Midbrain (tissue), 1 donor: Measurements from ENCODE around the gene CHD9NB.

ENCODE experiments used
- DNase-seq: peaks from one replicate; lab custom pipeline; 2025; lab: John Stamatoyannopoulos, UW

CHD9NB gene

DNA sequence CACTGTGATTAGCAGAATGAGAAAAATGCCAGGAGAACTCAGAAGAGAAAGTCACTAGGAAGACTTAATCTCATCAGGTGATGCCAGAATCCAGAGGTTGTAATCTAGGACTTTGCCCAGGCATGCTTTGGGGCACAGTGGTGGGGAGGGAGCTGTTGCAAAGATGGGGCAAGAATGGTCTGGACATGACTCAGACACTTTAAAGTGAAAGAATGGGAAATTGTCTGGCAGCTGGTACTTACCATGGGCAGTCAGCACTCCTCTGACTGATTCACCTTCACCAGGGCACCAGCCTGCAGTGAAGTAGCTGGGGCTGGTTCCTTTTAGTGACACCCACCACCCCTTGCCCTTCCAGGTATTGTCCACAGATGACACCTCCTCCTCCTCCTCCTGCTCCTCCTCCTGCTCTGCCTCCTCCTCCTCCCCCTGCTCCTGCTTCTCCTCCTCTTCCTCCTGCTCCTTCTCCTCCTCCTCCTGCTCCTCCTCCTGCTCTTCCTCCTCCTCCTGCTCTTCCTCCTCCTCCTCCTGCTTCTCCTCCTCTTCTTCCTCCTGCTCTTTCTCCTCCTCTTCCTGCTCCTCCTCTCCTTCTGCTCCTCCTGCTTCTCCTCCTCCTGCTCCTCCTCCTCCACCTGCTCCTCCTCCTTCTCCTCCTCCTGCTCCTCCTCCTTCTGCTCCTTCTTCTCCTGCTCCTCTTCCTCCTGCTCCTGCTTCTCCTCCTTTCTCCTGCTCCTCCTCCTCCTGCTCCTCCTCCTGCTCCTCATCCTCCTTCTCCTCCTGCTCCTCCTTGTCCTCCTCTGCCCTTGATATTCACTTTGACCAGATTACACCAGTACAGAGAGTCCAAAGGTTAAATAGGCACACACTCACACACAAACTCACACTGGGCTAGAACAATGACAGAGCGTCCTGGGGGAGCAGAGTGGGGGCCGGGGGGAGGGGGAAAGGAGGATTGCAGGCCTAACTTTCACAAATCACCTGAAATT is at the start of gene CHD9NB:
Gene CHD9NB, minus strand, starts transcription at position 379 of the 983 bp plus-strand sequence. CDS start 8,739 bp downstream, outside the sequence.
- no peak for DNase-seq

DNA sequence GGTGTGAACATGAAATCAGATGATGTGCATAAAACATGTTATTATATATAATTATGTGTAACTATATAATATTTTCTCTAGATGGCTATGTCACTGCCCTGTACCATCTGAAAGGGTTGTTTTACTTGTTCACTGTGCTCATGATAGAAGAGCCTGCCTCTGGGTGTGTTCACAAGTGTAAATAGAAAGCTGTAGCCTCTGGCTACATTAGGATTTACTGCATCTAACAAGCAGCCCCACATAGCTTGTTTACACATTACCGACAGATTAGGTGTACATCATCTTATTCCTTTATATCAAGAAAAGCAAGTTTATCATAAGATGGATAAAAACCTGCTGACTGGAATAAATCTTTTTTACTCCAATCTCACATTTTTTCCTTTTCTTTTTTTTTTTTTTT is 48.2 kb upstream of the CHD9NB start:
- DNase-seq, result no peak

DNA sequence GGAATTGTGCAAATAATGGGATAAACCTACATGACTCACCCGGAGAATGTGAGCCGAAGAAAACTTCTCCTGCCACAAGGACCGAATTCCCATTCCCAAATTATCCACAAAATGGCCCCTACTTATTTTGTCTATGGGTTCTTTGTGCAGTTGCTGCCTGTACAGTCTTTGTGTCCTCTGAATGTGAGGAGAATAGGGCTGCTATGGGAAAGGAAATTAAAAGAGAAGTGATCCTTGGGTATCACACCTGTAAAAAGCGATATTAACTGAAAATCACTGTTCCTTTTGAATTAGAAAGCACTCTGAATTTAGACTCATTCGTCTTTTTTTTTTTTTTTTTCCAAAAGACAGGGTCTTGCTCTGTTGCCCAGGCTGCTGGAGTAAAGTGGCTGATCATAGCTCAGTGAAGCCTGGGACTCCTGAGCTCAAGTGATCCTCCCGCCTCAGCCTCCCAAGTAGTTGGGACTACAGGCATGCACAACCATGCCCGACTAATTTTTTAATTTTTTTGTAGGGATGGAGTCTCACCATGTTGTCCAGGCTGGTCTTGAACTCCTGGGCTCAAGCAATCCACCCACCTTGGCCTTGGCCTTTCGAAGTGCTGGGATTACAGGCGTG is 47.5 kb upstream of the CHD9NB start:
- DNase-seq, result no peak

DNA sequence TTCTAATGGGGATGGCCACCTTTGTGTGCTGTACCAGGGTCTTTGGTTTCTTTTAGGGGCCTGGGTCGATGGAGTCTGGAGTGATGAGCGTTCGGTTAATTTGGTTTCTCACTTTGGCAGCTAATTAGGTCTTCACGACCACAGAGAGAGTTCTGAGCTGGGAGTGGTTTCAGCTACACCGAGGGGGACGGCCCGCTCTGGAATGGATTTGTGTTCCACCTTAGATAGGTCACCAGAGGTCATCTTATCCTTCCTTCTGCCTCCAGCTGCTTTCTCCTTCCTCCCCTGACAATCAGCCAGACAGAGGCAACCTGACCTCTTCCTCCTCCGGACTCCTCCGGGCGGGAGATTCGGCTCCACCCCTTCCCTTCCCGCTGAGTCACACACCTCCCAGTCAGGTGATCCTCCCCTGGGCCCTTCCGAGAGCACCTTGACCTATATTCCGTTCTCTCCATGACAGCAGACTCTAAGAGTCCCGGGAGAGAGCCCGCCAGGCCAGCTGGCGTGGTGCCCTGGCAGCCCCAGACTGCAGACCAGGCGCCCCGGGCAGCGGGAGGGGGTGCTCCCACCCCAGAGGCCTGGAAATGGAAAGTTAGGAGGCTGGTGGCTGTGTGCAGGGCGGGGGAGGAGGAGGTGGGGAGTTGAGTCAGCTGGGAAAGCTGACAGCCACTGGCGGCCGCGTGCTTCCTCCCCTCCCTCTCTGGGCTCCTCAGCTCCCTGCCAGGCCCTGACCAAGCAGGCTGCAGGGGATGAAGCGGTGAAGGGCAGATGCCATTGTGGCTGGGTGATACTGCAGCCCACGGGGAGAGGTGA is 46.8 kb upstream of the CHD9NB start:
- peak; percentile 86 for DNase-seq

DNA sequence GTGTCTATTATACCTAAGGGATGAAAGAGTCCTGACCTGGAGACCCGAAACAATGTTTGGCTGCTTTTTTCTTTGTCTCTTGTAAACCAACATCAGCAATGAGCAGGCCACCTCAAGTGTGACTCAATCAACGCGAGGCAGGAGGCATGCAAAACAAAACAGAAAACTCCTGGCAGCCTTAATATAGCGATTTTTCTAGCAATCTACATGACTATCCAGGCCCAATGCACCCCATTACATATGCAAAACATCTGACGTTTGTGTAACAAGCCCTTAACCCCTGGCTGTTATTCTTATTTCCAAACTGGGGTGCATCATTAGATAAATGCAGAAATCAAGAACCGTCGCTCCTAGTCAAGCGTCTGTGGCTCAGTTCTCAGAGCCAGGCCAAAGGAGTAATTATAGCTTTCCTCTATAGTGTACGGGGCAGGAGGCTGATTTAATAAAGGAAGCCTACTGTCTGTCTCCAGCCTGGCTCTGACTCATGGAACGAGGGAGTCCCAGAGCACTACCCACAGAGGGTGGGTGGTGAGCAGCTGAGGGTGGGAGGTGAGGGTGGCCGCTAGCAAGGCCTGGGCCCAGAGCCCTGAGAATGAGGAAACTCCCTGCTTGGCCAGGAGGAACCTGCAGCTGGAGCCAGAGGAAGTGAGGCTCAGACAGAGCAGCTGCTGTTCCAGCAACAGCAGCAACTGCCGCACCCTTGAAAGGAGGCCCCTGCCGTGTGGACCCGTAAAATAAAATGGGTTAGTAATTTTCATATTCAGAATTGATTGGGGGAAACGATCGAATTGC is 46.0 kb upstream of the CHD9NB start:
- DNase-seq, result peak; percentile 77

DNA sequence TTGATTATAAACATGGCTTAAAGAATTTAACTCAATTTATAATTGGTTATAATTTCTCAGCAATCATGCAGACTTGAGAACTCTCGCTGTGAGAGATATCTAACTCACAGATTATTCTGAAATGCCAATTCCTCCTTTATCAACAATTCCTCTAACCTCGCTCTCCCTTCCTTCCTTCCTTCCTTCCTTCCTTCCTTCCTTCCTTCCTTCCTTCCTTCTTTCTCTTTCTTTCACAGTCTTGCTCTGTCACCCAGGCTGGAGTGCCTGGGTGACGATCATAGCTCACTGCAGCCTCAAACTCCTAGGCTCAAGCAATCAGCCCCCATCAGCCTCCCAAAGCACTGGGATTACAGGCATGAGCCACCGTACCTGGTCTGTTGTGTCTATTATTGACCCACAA is 44.5 kb upstream of the CHD9NB start:
- DNase-seq, result no peak

DNA sequence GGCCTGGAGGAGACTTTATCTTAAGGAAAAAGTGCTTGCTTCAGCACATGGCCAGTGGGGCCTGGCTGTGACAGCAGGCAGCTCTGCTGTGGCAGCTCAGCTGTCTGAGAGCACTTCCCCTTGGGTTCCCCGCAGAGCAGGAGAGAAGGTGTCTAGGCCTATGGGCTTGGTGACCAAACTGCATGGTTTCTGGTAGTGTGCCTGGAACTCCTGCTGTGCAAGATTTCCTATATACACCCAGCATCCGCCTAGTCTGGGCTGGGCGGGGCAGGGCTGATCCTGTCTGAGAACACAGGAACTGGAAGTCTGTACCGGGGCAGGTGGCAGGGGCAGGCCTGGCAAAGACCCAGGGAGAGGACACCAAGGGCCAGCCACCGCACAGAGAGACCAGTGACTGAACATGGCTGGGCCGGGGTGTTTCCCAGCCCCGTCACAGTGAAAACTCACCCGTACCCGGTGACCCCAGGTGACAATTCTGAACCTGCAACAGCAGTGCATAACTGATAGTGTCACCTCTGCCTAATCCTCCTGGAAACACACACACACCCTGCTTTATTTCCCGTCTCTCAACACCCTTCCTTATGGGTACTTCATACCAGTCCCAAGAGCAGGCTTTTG is 41.4 kb upstream of the CHD9NB start:
- DNase-seq, result peak; percentile 23

DNA sequence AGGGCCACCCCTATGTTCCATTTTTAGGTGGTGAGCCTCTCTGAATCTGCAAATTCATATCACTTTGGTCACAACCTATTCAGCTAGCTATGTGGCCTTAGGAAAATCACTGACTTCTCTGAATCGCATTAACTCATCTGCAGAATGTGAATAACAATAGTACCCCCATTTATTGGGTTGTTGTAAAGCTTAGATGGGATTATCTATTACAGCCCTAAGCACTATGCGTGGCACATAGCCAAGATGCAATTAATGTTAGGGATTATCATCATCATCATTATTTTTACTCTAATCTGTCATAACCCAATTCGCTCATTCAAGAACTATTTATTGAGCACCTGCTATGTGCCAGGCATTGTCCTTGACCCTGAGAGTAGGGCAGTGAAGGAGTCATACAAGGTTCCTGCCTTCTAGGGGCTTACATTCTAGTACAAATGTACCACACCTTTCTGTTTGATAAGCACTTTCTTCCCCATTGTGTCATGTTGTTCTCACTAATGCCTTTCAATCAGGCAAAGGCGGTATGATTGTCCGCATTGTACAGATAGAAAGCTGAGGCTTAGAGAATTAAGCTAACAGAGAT is 40.6 kb upstream of the CHD9NB start:
- DNase-seq, result no peak

DNA sequence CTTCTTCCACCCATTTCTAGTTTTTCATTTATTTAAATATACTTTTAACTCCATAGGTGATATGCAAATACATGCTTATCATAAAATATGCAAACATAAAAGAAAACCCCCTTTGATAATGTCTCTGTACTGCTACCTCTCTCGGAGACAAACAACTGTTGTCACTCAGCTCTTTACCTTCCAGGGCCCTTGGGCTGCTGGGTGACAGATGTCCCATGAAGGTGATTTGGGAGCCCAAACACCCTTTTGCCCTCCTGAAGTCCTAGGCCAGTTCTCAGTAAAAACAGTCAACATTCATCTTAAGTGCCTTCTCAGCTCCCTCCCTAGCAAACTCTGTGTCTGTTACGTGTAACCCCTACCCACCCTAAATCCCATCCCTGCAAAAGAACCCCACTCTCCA is 39.6 kb upstream of the CHD9NB start:
- no peak for DNase-seq

DNA sequence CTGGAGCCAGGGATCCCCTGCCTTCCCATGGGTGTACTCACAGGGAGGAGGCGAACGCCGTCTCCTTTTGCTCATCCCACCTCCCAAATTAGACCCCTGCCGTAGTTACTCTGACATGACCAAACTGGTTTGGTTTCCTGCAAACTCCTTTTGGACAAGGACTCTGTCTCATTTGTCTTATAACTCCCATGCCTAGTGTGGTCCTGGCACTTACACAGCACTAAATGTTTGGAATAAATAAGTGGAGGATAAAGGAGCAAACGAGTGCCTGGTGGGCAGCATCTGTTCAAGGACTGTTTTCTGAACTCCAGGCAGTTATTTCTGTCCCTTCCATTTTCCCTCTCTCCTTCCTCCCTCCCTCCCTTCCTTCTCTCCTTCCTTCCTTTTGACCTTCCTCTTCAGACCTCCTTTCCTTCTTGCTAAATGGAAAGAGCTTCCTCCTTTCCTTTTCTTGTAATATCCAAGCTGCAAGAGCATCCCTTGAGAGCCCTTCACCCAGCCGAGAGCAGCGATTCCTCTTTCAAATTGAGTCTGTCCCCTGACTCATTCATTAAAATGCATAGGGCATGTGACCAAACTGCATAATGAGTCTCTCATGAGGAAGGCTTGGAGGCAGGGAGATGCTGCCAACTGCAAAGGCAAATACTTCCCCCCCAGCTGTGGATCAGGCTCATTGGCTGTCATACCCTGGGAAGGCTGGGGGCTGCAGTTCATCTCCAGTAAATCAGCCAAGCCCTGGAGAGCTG is 38.9 kb upstream of the CHD9NB start:
- peak; percentile 92 for DNase-seq

DNA sequence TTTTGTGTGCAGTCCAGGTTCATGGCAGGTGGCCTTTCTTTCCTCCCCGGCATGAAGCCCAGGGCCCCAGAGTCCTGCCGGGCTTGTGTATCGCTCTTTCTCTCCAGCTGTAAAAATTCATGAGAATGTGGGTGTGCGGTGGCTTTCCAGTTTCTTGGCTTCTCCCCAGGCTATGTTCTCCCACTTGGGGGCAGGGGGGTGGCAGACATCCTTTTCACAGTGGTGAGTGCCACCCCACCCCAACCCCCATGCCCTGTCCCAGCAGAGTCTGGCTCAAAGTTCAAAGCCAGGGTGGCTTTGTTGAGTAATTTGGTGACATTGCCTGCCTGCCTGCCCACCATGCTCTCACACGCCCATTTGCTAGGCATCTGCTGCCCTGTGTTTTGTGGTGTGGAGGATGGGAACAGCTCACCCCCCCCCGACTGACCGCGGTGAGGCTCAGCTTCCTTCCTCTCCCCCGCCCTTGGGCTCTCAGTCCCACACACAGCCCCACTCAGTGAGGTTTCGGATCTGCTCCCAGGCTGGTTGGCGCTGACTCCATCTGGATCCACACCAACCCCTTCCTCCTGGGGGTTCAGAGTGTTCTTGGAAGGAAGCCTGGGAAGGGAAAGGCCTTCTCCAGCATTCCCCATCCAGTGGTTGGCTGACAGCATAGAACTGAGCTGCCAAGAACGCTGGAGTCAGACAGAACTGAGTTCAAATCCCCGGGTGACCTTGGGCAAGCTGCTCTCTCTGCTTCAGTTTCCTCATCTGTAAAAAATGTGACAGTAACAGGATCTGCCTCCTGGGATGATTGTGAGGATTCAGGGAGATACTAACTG is 38.1 kb upstream of the CHD9NB start:
- DNase-seq, result peak; percentile 89

DNA sequence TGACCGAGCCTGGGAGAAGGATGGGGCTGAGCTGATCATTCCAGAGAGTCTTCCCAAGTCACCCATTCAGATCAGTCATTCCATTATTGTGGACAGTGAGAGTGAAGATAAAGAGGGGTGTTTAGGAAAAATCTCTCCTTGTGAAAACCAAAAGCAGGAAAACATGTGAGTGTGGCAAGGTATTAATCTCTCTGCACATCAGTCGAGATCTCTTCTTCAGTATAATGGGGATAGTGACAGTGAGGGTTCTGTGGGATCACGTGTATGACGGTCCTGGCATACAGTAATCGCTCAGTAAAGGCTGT is 37.5 kb upstream of the CHD9NB start:
- no peak for DNase-seq

DNA sequence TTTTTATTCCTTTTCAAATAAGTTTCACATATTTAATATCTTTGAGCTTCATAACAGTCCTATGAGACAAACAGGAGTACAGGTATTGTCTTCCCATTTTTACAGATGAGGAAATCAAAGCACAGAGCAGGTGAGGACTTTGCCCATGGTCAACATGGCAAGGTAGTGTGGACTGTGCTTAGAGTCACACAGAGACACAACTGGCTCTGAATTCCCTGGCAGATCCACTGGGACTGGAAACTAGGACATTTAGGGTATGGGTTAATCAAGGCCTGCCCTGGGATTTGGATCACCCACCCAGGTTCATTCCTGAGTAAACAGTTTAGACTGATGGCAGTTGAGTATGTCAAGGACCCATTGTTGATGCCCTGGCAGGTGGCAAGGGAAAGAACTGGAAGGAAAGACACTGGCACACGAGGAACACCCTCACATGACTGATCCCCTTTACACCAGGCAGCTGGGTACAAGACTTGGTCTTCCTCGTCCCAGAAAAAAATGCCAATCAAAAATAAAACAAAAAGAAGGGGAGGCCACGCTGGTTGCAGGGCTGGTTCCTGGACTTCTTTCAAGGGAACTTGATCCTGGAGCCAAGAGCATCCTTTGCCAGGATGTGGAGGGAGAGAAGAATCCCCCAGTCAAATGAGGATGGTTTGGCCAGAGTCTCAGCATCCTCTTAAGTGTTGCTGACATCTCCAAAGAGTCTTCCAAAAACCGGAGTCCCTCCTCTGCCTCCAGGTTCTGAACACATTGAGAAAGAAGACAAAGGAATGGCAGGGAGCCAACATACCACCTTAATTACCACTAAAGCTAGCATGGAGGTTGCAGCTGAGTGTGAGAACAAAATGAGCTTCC is 37.0 kb upstream of the CHD9NB start:
- peak; percentile 69 for DNase-seq

DNA sequence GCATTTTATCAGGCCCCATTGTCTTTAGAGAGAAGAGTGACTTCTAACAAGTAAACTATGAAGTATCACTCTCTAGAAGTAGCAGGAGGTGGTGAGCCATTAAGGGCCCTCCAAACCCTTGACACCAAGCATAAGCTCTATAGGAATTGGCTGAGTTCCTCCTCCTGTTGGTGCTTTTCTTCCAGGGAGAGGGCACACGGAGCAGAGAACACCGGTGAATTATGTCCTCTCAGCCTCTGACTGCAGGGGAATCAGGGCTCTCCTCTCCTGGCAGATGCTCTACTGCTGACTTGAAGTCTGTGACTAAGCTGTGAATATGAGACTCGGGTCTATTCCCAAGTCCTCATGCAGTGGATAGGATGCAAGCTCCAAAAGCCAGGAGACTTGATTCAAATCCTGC is 34.4 kb upstream of the CHD9NB start:
- no peak for DNase-seq

DNA sequence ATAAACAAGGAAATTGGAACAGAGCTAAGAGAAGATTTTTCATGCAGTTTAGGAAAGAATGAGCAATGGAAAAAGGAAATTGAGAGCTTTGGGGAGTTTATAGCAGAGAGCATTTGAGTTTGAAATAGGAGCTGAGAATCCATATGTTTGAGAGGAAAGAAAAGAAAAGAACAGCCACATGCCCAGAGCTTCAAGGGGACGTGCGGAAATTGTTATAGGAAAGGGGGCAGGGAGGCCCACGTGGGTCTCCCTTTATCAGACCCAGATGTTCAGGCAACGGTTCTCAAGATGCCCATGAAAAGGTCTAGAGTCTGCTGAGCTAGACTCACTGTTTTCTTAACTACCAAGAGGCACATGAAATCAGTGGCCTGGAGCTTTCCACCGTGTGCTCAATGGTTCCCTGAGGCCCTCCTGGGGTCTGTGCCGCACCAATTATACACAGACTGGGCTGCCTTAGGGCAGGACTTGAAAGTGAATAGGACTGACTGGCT is 33.3 kb upstream of the CHD9NB start:
- DNase-seq, result no peak

DNA sequence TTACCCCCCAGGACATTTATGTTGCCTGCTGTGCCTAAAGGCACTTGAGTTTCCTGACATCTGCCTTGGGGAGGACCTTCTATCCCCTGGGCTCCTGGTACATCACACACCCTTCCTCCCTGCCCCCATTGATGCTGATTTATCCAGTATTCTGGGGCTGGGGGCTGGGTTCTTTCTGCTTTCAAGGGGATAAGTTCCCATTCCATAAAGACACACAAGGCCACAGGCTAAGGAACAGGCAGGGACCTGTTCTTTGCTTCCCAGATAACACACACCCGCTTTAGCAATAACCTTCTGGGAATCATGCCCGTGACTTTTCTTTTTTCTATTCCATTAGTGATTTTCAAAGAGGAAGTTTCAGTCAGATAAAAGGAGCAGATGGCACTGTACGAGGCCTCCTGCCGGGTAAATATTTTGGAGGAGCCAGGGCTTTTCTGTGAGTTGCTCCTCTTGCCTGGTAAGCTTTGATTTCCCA is 32.7 kb upstream of the CHD9NB start:
- DNase-seq, result no peak

DNA sequence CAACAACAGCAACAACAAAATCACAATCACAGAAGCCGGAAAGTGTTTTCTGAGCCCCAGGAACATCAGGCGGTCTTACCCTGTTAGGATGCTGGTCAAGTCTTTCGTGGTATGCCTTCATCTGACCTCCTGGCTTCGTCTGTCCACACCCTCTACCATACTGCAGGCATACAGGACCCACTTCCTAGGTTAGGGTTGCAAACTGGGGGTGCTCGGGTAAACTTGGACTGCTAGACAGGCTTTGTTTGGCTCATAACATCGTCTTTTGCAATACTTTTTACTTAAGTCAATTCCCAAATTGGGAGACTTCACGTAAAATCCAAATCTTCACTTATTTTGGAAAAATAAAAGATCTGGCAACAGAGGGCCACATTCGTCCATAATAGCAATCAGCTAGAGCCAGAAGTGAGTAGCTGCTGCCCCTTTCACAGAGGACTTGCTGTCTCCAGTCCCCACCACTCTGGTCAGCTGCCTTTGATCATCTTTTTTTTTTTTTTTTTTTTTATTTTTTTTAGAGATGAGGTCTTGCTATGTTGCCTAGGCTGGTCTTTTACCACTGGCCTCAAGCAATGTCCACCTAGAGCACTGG is 32.1 kb upstream of the CHD9NB start:
- peak; percentile 23 for DNase-seq

DNA sequence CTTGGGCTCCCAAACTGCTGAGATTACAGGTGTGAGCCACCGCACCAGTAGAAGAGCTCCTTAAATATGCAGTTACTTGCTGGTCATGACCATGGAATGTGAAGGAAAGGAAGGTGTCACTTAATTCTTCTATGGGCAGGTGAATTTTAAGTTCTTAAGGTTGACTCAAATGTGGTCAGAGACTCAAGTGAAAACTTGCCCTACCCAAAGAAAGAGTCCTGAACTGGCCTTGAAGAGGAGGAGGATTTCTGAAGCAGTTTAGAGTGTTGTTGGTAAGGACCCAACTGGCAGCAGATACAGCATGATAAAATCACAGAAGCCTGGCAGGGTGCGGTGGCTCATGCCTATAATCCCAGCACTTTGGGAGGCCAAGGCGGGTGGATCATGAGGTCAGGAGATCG is 31.4 kb upstream of the CHD9NB start:
- no peak for DNase-seq
